K562 (cell line): Measurements from ENCODE around the gene ULK1. TPM values are rescaled to one million over a fixed set of nuclear protein-coding genes. Genes with fewer than 3 reads are reported as not detected.
"Not testable (repeated sequence)": the region's sequence is repeated elsewhere in the genome, so short reads cannot be mapped to it uniquely, and the experiment has no call there.

Source experiments
- ATAC-seq: fragments of 200-7000 bp; cut with Tn5 transposase; 3 replicates; pipeline ENCODE4 v1.9.1; 2020; ENCODE audit warnings: moderate library complexity
- BruUV-seq: library from RNA; stranded (reverse); fragments of 400-500 nt; replicated peaks from 2 replicates; lab custom pipeline; 2021; lab: Mats Ljungman, UMichigan
- CTCF ChIA-PET: fragments of 300-600 bp; formaldehyde crosslinking; extraction: SDS; loops from one replicate; lab custom pipeline; 2021; ENCODE audit warnings: low intra/inter-chr PET ratio; lab: Yijun Ruan, JAX
- POLR2A ChIA-PET: fragments of 300-600, 350-650 bp; sonication (Branson Sonifier 250); formaldehyde crosslinking; extraction: SDS; loops from one replicate; lab custom pipeline; 2021; ENCODE audit warnings: antibody characterized with exemption, inconsistent platforms; lab: Yijun Ruan, JAX
- DNase-seq, 4 experiments: peaks; one replicate each; pipeline versions ENCODE4 v3.0.0 to v3.0.0-alpha.2; 2011 to 2018; ENCODE audit warnings: low spot score in 3 of 4, mixed read lengths in 3 of 4; ENCODE audit errors: extremely low read depth in 1 of 4
- FAIRE-seq: peaks from 2 replicates; lab custom pipeline; 2011; peaks lifted over from hg19 to GRCh38; lab: Jason Lieb, UNC
- H2AFZ ChIP-seq: 2 replicates; pipeline ENCODE4 v1.6.0; 2011; ENCODE audit warnings: low read depth, low read length, control low read depth, inconsistent platforms
- H3K27ac ChIP-seq: fragments of 200-600 bp; 3 replicates; pipeline ENCODE4 v1.8.0; 2011; ENCODE audit warnings: low read depth, mild to moderate bottlenecking, control low read depth, inconsistent platforms, low read length, moderate library complexity, mixed read lengths; ENCODE audit errors: extremely low read depth
- H3K27me3 ChIP-seq, 2 experiments: fragments of 300-600 bp in 1 of 2; 2 replicates in 1 of 2; 3 replicates in 1 of 2; pipeline versions ENCODE4 v1.6.0 to v1.8.0; 2011; ENCODE audit warnings: inconsistent platforms in 2 of 2, low read length in 2 of 2, mild to moderate bottlenecking in 1 of 2, mixed read lengths in 1 of 2, moderate library complexity in 1 of 2; ENCODE audit not compliant: control insufficient read depth in 2 of 2, insufficient read depth in 2 of 2
- H3K36me3 ChIP-seq: fragments of 300-600 bp; 3 replicates; pipeline ENCODE4 v1.8.0; 2011; ENCODE audit warnings: mild to moderate bottlenecking, low read length, inconsistent platforms; ENCODE audit not compliant: control insufficient read depth, insufficient read depth
- H3K4me1 ChIP-seq, 2 experiments: fragments of 200-600 bp in 1 of 2; replicated peaks in 1 of 2; 2 replicates in 1 of 2; 3 replicates in 1 of 2; pipeline versions ENCODE4 v1.5.1 to v1.8.0; 2011; ENCODE audit warnings: inconsistent platforms in 2 of 2, low read length in 2 of 2, mild to moderate bottlenecking in 1 of 2, mixed read lengths in 1 of 2, moderate library complexity in 1 of 2; ENCODE audit not compliant: control insufficient read depth in 2 of 2, insufficient read depth in 2 of 2
- H3K4me2 ChIP-seq: 2 replicates; pipeline ENCODE4 v1.6.1; 2011; ENCODE audit warnings: low read length, control low read depth, inconsistent platforms, mixed read lengths; ENCODE audit not compliant: insufficient read depth
- H3K4me3 ChIP-seq: fragments of 200-600 bp; sonication (generic), shearing (Covaris generic); 2 replicates; pipeline ENCODE4 v1.5.1; 2016; ENCODE audit warnings: control low read depth, inconsistent platforms
- H3K79me2 ChIP-seq: fragments of 200-600 bp; 3 replicates; pipeline ENCODE4 v1.8.0; 2011; ENCODE audit warnings: low read length, inconsistent platforms; ENCODE audit not compliant: control insufficient read depth, insufficient read depth
- H3K9ac ChIP-seq, 2 experiments: 2 replicates each; pipeline versions ENCODE4 v1.6.0 to v1.6.1; 2011; ENCODE audit warnings: low read depth in 2 of 2, low read length in 2 of 2, control low read depth in 1 of 2, inconsistent platforms in 1 of 2, mild to moderate bottlenecking in 1 of 2, mixed read lengths in 1 of 2; ENCODE audit not compliant: insufficient read depth in 1 of 2
- H3K9me1 ChIP-seq: one replicate; pipeline ENCODE4 v1.6.0; 2011; ENCODE audit warnings: inconsistent platforms, mild to moderate bottlenecking, low read length, moderate library complexity; ENCODE audit not compliant: control insufficient read depth, insufficient read depth
- H3K9me3 ChIP-seq: replicated peaks from 2 replicates; pipeline ENCODE4 v1.5.1; 2011; ENCODE audit warnings: low read depth, low read length, inconsistent platforms; ENCODE audit not compliant: control insufficient read depth, insufficient read depth
- H4K20me1 ChIP-seq: replicated peaks from 2 replicates; pipeline ENCODE4 v1.6.1; 2011; ENCODE audit warnings: low read length, inconsistent platforms, mixed read lengths; ENCODE audit not compliant: control insufficient read depth, insufficient read depth
- C11orf30 ChIP-seq: fragments of 450-650 bp; IDR thresholded peaks from 2 replicates; pipeline ENCODE4 v1.6.1; 2016; ENCODE audit warnings: low read depth, mild to moderate bottlenecking
- CBX5 ChIP-seq: IDR thresholded peaks from 2 replicates; pipeline ENCODE4 v1.6.1; 2014; ENCODE audit warnings: low read depth, borderline replicate concordance
- FOSL1 ChIP-seq: fragments of 200-800 bp; sonication (Bioruptor generic); conservative IDR thresholded peaks from 2 replicates; pipeline ENCODE4 v1.6.1; 2016; ENCODE audit warnings: missing genetic modification characterization, missing compliant biosample characterization
- GATAD2A ChIP-seq: fragments of 450-650 bp; IDR thresholded peaks from 2 replicates; pipeline ENCODE4 v1.6.1; 2017
- HLTF ChIP-seq: fragments of 450-650 bp; IDR thresholded peaks from 2 replicates; pipeline ENCODE4 v1.6.1; 2016
- NFXL1 ChIP-seq: fragments of 450-650 bp; formaldehyde crosslinking; IDR thresholded peaks from 2 replicates; pipeline ENCODE4 v1.4.0; 2021; ENCODE audit warnings: mild to moderate bottlenecking
- POLR2G ChIP-seq: fragments of 200-400 bp; formaldehyde crosslinking; IDR thresholded peaks from 2 replicates; pipeline ENCODE4 v1.6.1; 2017; ENCODE audit warnings: low read depth, mild to moderate bottlenecking, antibody characterized with exemption, low read length, moderate library complexity
- SLC30A9 ChIP-seq: fragments of 250-450 bp; sonication (Bioruptor Pico); IDR thresholded peaks from 2 replicates; pipeline ENCODE4 v1.8.0; 2022; ENCODE audit warnings: mild to moderate bottlenecking, moderate library complexity
- TRIM28 ChIP-seq: fragments of 450-650 bp; IDR thresholded peaks from 2 replicates; pipeline ENCODE4 v1.6.1; 2017
- WGBS: fragments of 100-300 bp; shearing (Covaris generic); methylation state at CpG from one replicate; pipeline ENCODE4 v1.1.6; 2016; ENCODE audit warnings: low coverage, mixed read lengths; ENCODE audit not compliant: insufficient coverage; ENCODE audit errors: missing lambda C conversion rate; 5-methylcytosine and 5-hydroxymethylcytosine counted together
- in situ Hi-C: fragments of 300-500 bp; cut with MboI; formaldehyde crosslinking; loops from 4 replicates; pipeline ENCODE4 v1.15.0; 2018; ENCODE audit warnings: inconsistent platforms, mixed read lengths
- intact Hi-C: fragments of 100-400 bp; cut with micrococcal nuclease; formaldehyde crosslinking; loops from 2 replicates; pipeline ENCODE4 v1.14.2; 2022
- polyA plus RNA-seq, 8 experiments: library from polyadenylated mRNA; depleted of rRNA in 4 of 8; stranded (reverse) in 5 of 8; unstranded in 3 of 8; fragments of >200 nt; fragmentation: Nextera tagmentation in 2 of 8; fragmentation: Illumina TruSeq in 1 of 8; extraction: Ambion mirVana in 2 of 8; extraction: Trizol in 1 of 8; gene quantifications; 2 replicates each; pipeline versions ENCODE4 v1.2.1 to v1.2.3, GENCODE V29; 2011 to 2014; ENCODE audit warnings: inconsistent platforms in 1 of 8, missing spikeins in 1 of 8
- total RNA-seq, 7 experiments: library from RNA; depleted of rRNA in 6 of 7; stranded (reverse); fragments of >200 nt in 6 of 7; fragmentation: Illumina TruSeq in 2 of 7; extraction: Trizol in 2 of 7; gene quantifications; 2 replicates each; pipeline versions ENCODE4 v1.2.1 to v1.2.3, GENCODE V29; 2011 to 2021; ENCODE audit warnings: low replicate concordance in 1 of 7
- TF ChIP-seq, protein P1 (sequence below): conservative IDR thresholded peaks from 2 replicates; pipeline ENCODE4 v1.6.1; 2011; ENCODE audit warnings: low read depth, mild to moderate bottlenecking, low read length; ENCODE audit not compliant: control insufficient read depth
- TF ChIP-seq, protein P2 (sequence below): fragments of 450-650 bp; IDR thresholded peaks from 2 replicates; pipeline ENCODE4 v1.6.1; 2016; ENCODE audit warnings: borderline replicate concordance
- TF ChIP-seq, protein P3 (sequence below): fragments of 450-650 bp; IDR thresholded peaks from 2 replicates; pipeline ENCODE4 v1.6.1; 2018; ENCODE audit warnings: mild to moderate bottlenecking, low read depth; ENCODE audit not compliant: partially characterized antibody

Gene ULK1
- total and polyA plus RNA-seq, 9 of the 15 experiments (the other 6 are each of a cell fraction or from before 2014, with no cell fraction given): 0.15 to 29.4 (median 2.5) TPM

DNA sequence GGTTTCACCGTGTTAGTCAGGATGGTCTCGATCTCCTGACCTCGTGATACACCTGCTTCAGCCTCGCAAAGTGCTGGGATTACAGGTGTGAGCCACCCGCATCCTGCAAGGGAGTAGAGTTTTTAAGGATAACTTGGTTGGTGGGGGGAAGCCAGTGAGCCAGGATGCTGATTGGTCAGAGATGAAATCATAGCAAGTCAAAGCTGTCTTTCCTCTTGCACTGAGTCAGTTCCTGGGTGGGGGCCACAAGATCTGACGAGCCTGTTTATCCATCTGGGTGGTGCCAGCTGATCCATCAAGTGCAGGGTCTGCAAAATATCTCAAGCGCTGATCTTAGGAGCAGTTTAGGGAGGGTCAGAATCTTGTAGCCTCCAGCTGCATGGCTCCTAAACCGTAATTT, 9.3 kb upstream of the ULK1 start:
- FAIRE-seq, BruUV-seq, ATAC-seq, CTCF ChIA-PET, H3K36me3 ChIP-seq, H4K20me1 ChIP-seq, H2AFZ ChIP-seq, DNase-seq, H3K79me2 ChIP-seq, in situ Hi-C loops, H3K27me3 ChIP-seq, intact Hi-C loops, H3K9me3 ChIP-seq, H3K27ac ChIP-seq, H3K4me2 ChIP-seq, POLR2A ChIA-PET, H3K9me1 ChIP-seq, H3K4me3 ChIP-seq, H3K9ac ChIP-seq: not testable (repeated sequence)
- WGBS: 19% methylated on average over 8 of the region's 8 CpGs
- 0 out of 2 replicates have a peak, but pooled peaks have one; percentile 19 for TF ChIP-seq FOSL1
- H3K4me1 ChIP-seq: peaks cover 6 to 16% of the 10 kb centered on the region in 2 experiments; a peak in 3 of 5 replicates

DNA sequence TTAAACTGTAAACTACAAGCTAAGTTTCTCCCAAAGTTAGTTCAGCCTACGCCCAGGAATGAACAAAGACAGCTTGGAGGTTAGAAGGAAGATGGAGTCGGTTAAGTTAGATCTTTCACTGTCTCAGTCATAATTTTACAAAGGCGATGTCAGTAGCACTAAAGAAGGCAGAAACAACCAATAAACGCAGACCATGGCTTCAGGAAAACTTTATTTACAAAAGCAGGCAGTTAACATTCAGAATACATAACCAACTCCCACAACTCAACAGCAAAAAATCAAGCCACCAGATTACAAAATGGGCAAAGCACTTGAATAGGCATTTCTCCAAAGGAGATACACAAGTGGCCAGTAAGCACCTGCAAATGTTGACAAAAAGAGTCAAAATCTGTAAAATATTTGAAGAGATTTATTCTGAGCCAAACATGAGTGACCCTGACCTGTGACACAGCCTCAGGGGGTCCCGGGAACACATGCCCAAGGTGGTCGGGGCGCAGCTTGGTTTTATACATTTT, 8.8 kb upstream of the ULK1 start:
- Histone ChIP-seq H3K4me2 (no peak overlapping the region), H3K36me3 (no peaks in the 10 kb centered on the region), H3K4me3 (no peak overlapping the region), H3K27ac (no peak overlapping the region), H2AFZ (no peak overlapping the region), H3K79me2 (no peaks in the 10 kb centered on the region), H4K20me1 (no peaks in the 10 kb centered on the region), H3K9ac (no peak overlapping the region), H3K27me3 (peaks cover 7 to 8% of the 10 kb centered on the region in 2 experiments; a peak in 4 of 5 replicates), H3K4me1 (peaks cover 6 to 13% of the 10 kb centered on the region in 2 experiments; a peak in 3 of 5 replicates), H3K9me3 (peaks cover 6% of the 10 kb centered on the region; the same call in 1 of the 2 replicates), H3K9me1 (no peaks in the 10 kb centered on the region)
- no TSS peak for BruUV-seq
- no peak for DNase-seq
- ATAC-seq: no peak
- FAIRE-seq: no peak
- WGBS: 29% methylated on average over 6 of the region's 7 CpGs
- CTCF ChIA-PET: no interaction called here
- in situ Hi-C loops (no loop called here), intact Hi-C loops (no loop called here)
- POLR2A ChIA-PET: no interaction called here
- TF ChIP-seq SLC30A9 (CRISPR knock-in tag) (no peak), NFXL1 (CRISPR knock-in tag) (no peak), TRIM28 (peak; percentile 86), POLR2G (no peak), C11orf30 (no peak), HLTF (no peak), GATAD2A (no peak), CBX5 (peak; percentile 29; the same call in 1 of the 2 replicates)
- TF ChIP-seq, protein P1, sequence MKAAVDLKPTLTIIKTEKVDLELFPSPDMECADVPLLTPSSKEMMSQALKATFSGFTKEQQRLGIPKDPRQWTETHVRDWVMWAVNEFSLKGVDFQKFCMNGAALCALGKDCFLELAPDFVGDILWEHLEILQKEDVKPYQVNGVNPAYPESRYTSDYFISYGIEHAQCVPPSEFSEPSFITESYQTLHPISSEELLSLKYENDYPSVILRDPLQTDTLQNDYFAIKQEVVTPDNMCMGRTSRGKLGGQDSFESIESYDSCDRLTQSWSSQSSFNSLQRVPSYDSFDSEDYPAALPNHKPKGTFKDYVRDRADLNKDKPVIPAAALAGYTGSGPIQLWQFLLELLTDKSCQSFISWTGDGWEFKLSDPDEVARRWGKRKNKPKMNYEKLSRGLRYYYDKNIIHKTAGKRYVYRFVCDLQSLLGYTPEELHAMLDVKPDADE: no peak
- TF ChIP-seq, protein P2, sequence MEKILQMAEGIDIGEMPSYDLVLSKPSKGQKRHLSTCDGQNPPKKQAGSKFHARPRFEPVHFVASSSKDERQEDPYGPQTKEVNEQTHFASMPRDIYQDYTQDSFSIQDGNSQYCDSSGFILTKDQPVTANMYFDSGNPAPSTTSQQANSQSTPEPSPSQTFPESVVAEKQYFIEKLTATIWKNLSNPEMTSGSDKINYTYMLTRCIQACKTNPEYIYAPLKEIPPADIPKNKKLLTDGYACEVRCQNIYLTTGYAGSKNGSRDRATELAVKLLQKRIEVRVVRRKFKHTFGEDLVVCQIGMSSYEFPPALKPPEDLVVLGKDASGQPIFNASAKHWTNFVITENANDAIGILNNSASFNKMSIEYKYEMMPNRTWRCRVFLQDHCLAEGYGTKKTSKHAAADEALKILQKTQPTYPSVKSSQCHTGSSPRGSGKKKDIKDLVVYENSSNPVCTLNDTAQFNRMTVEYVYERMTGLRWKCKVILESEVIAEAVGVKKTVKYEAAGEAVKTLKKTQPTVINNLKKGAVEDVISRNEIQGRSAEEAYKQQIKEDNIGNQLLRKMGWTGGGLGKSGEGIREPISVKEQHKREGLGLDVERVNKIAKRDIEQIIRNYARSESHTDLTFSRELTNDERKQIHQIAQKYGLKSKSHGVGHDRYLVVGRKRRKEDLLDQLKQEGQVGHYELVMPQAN: no peak
- TF ChIP-seq, protein P3, sequence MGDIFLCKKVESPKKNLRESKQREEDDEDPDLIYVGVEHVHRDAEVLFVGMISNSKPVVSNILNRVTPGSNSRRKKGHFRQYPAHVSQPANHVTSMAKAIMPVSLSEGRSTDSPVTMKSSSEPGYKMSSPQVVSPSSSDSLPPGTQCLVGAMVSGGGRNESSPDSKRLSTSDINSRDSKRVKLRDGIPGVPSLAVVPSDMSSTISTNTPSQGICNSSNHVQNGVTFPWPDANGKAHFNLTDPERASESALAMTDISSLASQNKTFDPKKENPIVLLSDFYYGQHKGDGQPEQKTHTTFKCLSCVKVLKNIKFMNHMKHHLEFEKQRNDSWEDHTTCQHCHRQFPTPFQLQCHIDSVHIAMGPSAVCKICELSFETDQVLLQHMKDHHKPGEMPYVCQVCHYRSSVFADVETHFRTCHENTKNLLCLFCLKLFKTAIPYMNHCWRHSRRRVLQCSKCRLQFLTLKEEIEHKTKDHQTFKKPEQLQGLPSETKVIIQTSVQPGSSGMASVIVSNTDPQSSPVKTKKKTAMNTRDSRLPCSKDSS: peak; percentile 48
